Thoracic aorta (tissue), 2 donors: ENCODE measurements around the gene CD48. TPM values are rescaled to one million over a fixed set of nuclear protein-coding genes. Genes with fewer than 3 reads are reported as not detected.

Source experiments
- ATAC-seq: fragments of 150-250 bp; one replicate; pipeline ENCODE4 v1.8.0; 2017; ENCODE audit warnings: low read depth; ENCODE audit not compliant: insufficient number of reproducible peaks, low FRiP score
- DNase-seq: peaks from one replicate; pipeline ENCODE4 v3.0.0-alpha.2; 2020; ENCODE audit warnings: low spot score
- H3K27ac ChIP-seq, 2 donors: fragments of 200-600 bp; sonication (generic); 1 replicate in 1 of 2; 2 replicates in 1 of 2; pipeline ENCODE4 v1.5.1; 2016; ENCODE audit warnings: mild to moderate bottlenecking in 2 of 2, moderate library complexity in 2 of 2
- H3K27me3 ChIP-seq: fragments of 200-600 bp; sonication (generic); replicated peaks from 2 replicates; pipeline ENCODE4 v1.6.0; 2016; ENCODE audit warnings: mild to moderate bottlenecking; ENCODE audit not compliant: insufficient read depth
- H3K36me3 ChIP-seq: fragments of 200-600 bp; sonication (generic); one replicate; pipeline ENCODE4 v1.5.1; 2016
- H3K4me1 ChIP-seq, 2 donors: fragments of 200-600 bp; sonication (generic); 1 replicate in 1 of 2; 2 replicates in 1 of 2; pipeline versions ENCODE4 v1.5.1 to v1.6.0; 2016; ENCODE audit warnings: low read depth in 2 of 2, mild to moderate bottlenecking in 1 of 2; ENCODE audit not compliant: control insufficient read depth in 1 of 2
- H3K4me3 ChIP-seq: fragments of 200-600 bp; sonication (generic); 2 replicates; pipeline ENCODE4 v1.5.1; 2016; ENCODE audit warnings: mild to moderate bottlenecking
- H3K9me3 ChIP-seq: fragments of 200-600 bp; sonication (generic); 2 replicates; pipeline ENCODE4 v1.5.1; 2016
- CTCF ChIP-seq: fragments of 200-600 bp; sonication (generic); IDR thresholded peaks from one replicate; pipeline ENCODE4 v1.5.1; 2019; ENCODE audit warnings: antibody characterized with exemption
- total RNA-seq, 2 donors: library from RNA; depleted of rRNA; stranded (reverse); fragments of >200 nt; gene quantifications; one replicate each; pipeline versions ENCODE4 v1.1.0 to v1.2.3, GENCODE V29; 2016

The CD48 gene
- total RNA-seq, 2 donors from 2014 or later = 9.0 to 9.9 TPM

GRCh38 chr1:160681066-160681890 lies 30.3 kb downstream of the CD48 start:
- Histone ChIP-seq H3K9me3 (no peaks in the 10 kb centered on the region), H3K36me3 (no peaks in the 10 kb centered on the region), H3K4me3 (no peak overlapping the region), H3K27me3 (no peaks in the 10 kb centered on the region), H3K4me1 (no peaks in the 10 kb centered on the region), H3K27ac (no peak overlapping the region)
- DNase-seq (no peak), ATAC-seq (no peak)
- peak; percentile 29 for TF ChIP-seq CTCF

GRCh38 chr1:160680399-160680798 lies 31.2 kb downstream of the CD48 start:
- DNase-seq (no peak), ATAC-seq (no peak)
- H3K4me3 ChIP-seq = no peak overlapping the region
- no peaks in the 10 kb centered on the region for H3K4me1 ChIP-seq
- H3K27me3 ChIP-seq = no peaks in the 10 kb centered on the region
- H3K27ac ChIP-seq = no peak overlapping the region
- no peaks in the 10 kb centered on the region for H3K36me3 ChIP-seq
- TF ChIP-seq CTCF = no peak
- H3K9me3 ChIP-seq = no peaks in the 10 kb centered on the region

GRCh38 chr1:160679893-160680292 lies 31.7 kb downstream of the CD48 start:
- Histone ChIP-seq H3K9me3 (no peaks in the 10 kb centered on the region), H3K36me3 (no peaks in the 10 kb centered on the region), H3K4me3 (no peak overlapping the region), H3K4me1 (no peaks in the 10 kb centered on the region), H3K27ac (no peak overlapping the region), H3K27me3 (no peaks in the 10 kb centered on the region)
- TF ChIP-seq CTCF = no peak
- ATAC-seq (no peak), DNase-seq (no peak)

- no peaks in the 10 kb centered on the region for H3K9me3 ChIP-seq
- no peak for DNase-seq
- H3K36me3 ChIP-seq = no peaks in the 10 kb centered on the region
- H3K4me3 ChIP-seq = no peak overlapping the region
- ATAC-seq = no peak
- H3K27me3 ChIP-seq = no peaks in the 10 kb centered on the region
- H3K27ac ChIP-seq = no peak overlapping the region
- H3K4me1 ChIP-seq = no peaks in the 10 kb centered on the region
- TF ChIP-seq CTCF = no peak
Observed at GRCh38 chr1:160676869-160677597, 34.6 kb downstream of the CD48 start.

- peak; percentile 45 for TF ChIP-seq CTCF
- Histone ChIP-seq H3K27ac (no peak overlapping the region), H3K4me1 (no peaks in the 10 kb centered on the region), H3K4me3 (no peak overlapping the region), H3K9me3 (no peaks in the 10 kb centered on the region), H3K36me3 (no peaks in the 10 kb centered on the region), H3K27me3 (no peaks in the 10 kb centered on the region)
- DNase-seq (no peak), ATAC-seq (no peak)
Observed at GRCh38 chr1:160675641-160676410, 35.8 kb downstream of the CD48 start.
